Cardiac ventricle fibroblast (primary cell): Measurements from ENCODE around the gene TIMP3. TPM values are rescaled to one million over a fixed set of nuclear protein-coding genes. Genes with fewer than 3 reads are reported as not detected.

Experiments used
- total RNA-seq: library from RNA; depleted of rRNA; stranded (reverse); fragments of >200 nt; gene quantifications from 2 replicates; pipeline ENCODE4 v1.2.3, GENCODE V29; 2015

The TIMP3 gene
- total RNA-seq, result 121 and 131 TPM in 2 replicates

DNA sequence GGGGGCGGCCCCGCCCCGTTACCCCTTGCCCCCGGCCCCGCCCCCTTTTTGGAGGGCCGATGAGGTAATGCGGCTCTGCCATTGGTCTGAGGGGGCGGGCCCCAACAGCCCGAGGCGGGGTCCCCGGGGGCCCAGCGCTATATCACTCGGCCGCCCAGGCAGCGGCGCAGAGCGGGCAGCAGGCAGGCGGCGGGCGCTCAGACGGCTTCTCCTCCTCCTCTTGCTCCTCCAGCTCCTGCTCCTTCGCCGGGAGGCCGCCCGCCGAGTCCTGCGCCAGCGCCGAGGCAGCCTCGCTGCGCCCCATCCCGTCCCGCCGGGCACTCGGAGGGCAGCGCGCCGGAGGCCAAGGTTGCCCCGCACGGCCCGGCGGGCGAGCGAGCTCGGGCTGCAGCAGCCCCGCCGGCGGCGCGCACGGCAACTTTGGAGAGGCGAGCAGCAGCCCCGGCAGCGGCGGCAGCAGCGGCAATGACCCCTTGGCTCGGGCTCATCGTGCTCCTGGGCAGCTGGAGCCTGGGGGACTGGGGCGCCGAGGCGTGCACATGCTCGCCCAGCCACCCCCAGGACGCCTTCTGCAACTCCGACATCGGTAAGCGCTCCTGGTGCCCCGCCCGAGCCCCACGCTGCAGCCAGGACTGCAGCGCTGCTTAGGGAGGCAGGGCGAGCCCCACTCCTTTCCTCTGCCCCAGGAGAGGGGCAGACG lies at the start of gene TIMP3:
TSS of gene TIMP3 (plus strand) at position 169 of the 700 bp plus-strand sequence. CDS start at position 466, 297 bp downstream.

